WI38 (cell line): ENCODE results near the gene CST1.
"Not testable (repeated sequence)": the region's sequence is repeated elsewhere in the genome, so short reads cannot be mapped to it uniquely, and the experiment has no call there.

Source experiments
- H3K4me3 ChIP-seq: 2 replicates; pipeline ENCODE4 v1.5.1; 2011; ENCODE audit warnings: low read depth, mild to moderate bottlenecking, control low read depth, low read length
- TF ChIP-seq, protein P1 (sequence below): IDR thresholded peaks from 2 replicates; pipeline ENCODE4 v1.5.1; 2012; ENCODE audit warnings: low read depth, mild to moderate bottlenecking, control low read depth, low read length

CST1 gene

GRCh38 chr20:23727016-23727415 is 23.7 kb downstream of the CST1 start:
- H3K4me3 ChIP-seq: no peak overlapping the region
- TF ChIP-seq, protein P1, sequence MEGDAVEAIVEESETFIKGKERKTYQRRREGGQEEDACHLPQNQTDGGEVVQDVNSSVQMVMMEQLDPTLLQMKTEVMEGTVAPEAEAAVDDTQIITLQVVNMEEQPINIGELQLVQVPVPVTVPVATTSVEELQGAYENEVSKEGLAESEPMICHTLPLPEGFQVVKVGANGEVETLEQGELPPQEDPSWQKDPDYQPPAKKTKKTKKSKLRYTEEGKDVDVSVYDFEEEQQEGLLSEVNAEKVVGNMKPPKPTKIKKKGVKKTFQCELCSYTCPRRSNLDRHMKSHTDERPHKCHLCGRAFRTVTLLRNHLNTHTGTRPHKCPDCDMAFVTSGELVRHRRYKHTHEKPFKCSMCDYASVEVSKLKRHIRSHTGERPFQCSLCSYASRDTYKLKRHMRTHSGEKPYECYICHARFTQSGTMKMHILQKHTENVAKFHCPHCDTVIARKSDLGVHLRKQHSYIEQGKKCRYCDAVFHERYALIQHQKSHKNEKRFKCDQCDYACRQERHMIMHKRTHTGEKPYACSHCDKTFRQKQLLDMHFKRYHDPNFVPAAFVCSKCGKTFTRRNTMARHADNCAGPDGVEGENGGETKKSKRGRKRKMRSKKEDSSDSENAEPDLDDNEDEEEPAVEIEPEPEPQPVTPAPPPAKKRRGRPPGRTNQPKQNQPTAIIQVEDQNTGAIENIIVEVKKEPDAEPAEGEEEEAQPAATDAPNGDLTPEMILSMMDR: no peak

DNA sequence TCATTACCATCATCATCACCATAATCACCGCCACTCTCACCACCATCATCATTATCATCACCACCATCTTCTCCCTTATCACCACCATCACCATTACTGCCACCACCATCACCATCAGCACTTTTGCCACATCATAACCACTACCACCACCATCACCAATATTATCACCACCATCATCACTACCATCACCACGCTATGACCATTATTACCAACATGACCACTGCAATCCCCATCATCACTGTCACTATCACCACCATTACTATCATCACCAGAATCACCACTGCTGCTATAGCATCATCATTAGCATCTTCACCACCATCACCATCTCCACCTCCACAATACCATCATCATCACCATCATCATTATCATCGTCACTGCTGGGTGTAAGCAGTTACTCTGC is 25.6 kb downstream of the CST1 start:
- TF ChIP-seq, protein P1: no peak

GRCh38 chr20:23723659-23724307 is 27.0 kb downstream of the CST1 start:
- not testable (repeated sequence) for H3K4me3 ChIP-seq
- TF ChIP-seq, protein P1: peak; percentile 51; the same call in 1 of the 2 replicates

More for the DNA sequence above, 25.6 kb downstream of the CST1 start:
- no peak overlapping the region for H3K4me3 ChIP-seq

GRCh38 chr20:23722851-23723250 is 27.9 kb downstream of the CST1 start:
- not testable (repeated sequence) for H3K4me3 ChIP-seq

DNA sequence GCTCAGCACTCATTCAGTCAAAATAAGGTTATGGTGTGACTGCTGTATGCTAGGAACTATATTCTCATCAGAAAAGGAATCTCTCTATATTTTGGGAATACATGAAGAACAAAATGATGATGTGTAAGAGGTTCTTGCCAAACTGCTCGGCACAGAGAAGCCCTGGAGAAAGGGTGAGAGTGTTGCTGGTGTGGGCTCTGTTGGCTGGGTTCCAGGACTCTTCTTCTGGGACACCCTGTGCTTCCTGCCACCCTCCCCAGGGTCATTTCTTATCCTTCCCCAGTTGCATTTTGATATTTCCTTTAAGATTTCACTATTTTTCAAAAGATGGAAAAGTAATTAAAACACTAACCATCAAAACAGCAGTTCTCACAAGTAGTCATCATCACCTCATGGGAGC is 28.8 kb downstream of the CST1 start:
- TF ChIP-seq, protein P1: no peak
- no peak overlapping the region for H3K4me3 ChIP-seq

- H3K4me3 ChIP-seq: not testable (repeated sequence)
Observed at GRCh38 chr20:23719351-23719750, 31.4 kb downstream of the CST1 start.

DNA sequence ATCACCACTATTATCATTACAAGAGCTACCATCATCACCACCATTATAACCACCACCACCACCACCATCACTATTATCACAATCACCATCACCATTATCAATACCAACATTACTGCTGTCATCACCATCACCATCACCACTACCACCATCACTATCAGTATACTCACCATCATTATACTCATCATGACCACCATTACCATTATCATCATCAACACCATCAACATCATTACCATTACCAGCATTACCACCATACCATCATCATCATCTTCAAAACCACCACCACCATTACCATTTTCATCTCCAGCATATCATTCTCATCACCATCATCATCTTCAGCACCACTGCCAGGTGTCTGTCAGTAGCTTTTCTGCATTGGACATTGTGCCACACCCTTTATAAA is 39.0 kb downstream of the CST1 start:
- H3K4me3 ChIP-seq: not testable (repeated sequence)

GRCh38 chr20:23710771-23711170 is 40.0 kb downstream of the CST1 start:
- H3K4me3 ChIP-seq: no peak overlapping the region
- TF ChIP-seq, protein P1: no peak

- TF ChIP-seq, protein P1: no peak
- no peak overlapping the region for H3K4me3 ChIP-seq
Observed at GRCh38 chr20:23705895-23706294, 44.8 kb downstream of the CST1 start.
